Tibial nerve (tissue), 4 donors: ENCODE measurements around the gene ZSCAN31. TPM values are rescaled to one million over a fixed set of nuclear protein-coding genes. Genes with fewer than 3 reads are reported as not detected.
A peak's percentile ranks its signal among the peaks of the same experiment; 100 is the strongest.

ENCODE experiments used
- DNase-seq, 2 donors: peaks; one replicate each; pipeline ENCODE4 v3.0.0-alpha.2; 2019; ENCODE audit warnings: low spot score in 2 of 2
- H3K27ac ChIP-seq, 4 donors: fragments of 200-600 bp; sonication (generic) in 3 of 4; one replicate each; pipeline ENCODE4 v1.5.1; 2017 to 2019; ENCODE audit warnings: mild to moderate bottlenecking in 1 of 4
- H3K27me3 ChIP-seq, 2 donors: fragments of 200-600 bp; sonication (generic) in 1 of 2; one replicate each; pipeline versions ENCODE4 v1.5.1 to v1.6.0; 2017 to 2019
- H3K36me3 ChIP-seq, 3 donors: fragments of 200-600 bp; sonication (generic); one replicate each; pipeline ENCODE4 v1.5.1; 2018 to 2019
- H3K4me1 ChIP-seq, 4 donors: fragments of 200-600 bp; sonication (generic) in 3 of 4; one replicate each; pipeline ENCODE4 v1.5.1; 2017 to 2019
- H3K4me3 ChIP-seq, 4 donors: fragments of 200-600 bp; sonication (generic) in 3 of 4; one replicate each; pipeline ENCODE4 v1.5.1; 2017 to 2019; ENCODE audit warnings: mild to moderate bottlenecking in 1 of 4, moderate library complexity in 1 of 4
- H3K9me3 ChIP-seq, 4 donors: fragments of 200-600 bp; sonication (generic) in 3 of 4; one replicate each; pipeline ENCODE4 v1.5.1; 2017 to 2019
- EP300 ChIP-seq, 2 donors: sonication (generic); formaldehyde crosslinking; IDR thresholded peaks; one replicate each; pipeline ENCODE4 v1.6.1; 2017; ENCODE audit warnings: antibody characterized with exemption in 2 of 2, mild to moderate bottlenecking in 1 of 2
- POLR2A ChIP-seq, 2 donors: fragments of 450-650 bp; IDR thresholded peaks; one replicate each; pipeline ENCODE4 v1.6.1; 2017; ENCODE audit warnings: antibody characterized with exemption in 2 of 2, mild to moderate bottlenecking in 2 of 2, moderate library complexity in 2 of 2
- WGBS, 2 donors: methylation state at CpG; one replicate each; pipeline ENCODE4 v1.1.5; 2018; 5-methylcytosine and 5-hydroxymethylcytosine counted together
- total RNA-seq, 4 donors: library from RNA; depleted of rRNA; stranded (reverse); fragments of >200 nt; gene quantifications; one replicate each; pipeline ENCODE4 v1.1.0, GENCODE V29; 2016
- TF ChIP-seq, protein P1 (sequence below), 5 experiments: fragments of 200-600 bp in 3 of 5; fragments of 450-650 bp in 2 of 5; sonication (generic) in 3 of 5; IDR thresholded peaks; one replicate each; pipeline ENCODE4 v1.5.1; 2016 to 2019; ENCODE audit warnings: antibody characterized with exemption in 5 of 5, mild to moderate bottlenecking in 3 of 5, moderate library complexity in 2 of 5

Gene ZSCAN31
- total RNA-seq, 4 donors from 2014 or later: 6.3 to 12.8 (median 9.2) TPM

DNA sequence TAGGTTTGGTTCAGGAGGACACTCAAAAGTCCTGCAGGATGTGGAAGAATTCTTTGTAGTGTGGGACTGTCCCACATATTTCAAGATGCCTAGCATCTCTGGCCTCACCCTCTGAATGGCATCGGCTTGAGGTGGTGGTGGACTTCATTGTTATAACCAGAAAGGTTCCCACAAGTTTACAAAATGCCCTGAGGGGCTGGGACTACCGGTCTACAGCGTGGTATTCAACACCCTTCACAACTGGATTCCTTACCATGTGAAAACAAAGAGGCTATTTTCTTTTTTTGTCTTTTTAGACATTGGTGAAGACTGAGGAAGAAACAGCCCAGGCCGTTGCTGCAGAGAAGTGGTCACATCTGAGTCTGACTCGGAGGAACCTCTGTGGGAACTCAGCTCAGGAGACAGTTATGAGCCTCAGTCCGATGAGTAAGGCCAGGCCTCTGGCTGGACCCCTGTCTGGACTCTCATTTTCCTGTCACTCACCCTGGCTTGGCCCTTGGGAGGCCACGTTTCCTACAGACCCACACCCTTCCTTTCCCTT lies 39.4 kb downstream of the ZSCAN31 start:
- Histone ChIP-seq H3K36me3 (peaks cover 0 to 61% (median 0%) of the 10 kb centered on the region in 3 donors), H3K4me3 (no peak overlapping the region), H3K27ac (no peak overlapping the region), H3K27me3 (no peaks in the 10 kb centered on the region), H3K4me1 (no peaks in the 10 kb centered on the region), H3K9me3 (no peaks in the 10 kb centered on the region)
- 58 to 62% methylated on average over 7 of the region's 7 CpGs for whole genome bisulfite sequencing, 2 donors
- no peak for DNase-seq
- TF ChIP-seq, protein P1, sequence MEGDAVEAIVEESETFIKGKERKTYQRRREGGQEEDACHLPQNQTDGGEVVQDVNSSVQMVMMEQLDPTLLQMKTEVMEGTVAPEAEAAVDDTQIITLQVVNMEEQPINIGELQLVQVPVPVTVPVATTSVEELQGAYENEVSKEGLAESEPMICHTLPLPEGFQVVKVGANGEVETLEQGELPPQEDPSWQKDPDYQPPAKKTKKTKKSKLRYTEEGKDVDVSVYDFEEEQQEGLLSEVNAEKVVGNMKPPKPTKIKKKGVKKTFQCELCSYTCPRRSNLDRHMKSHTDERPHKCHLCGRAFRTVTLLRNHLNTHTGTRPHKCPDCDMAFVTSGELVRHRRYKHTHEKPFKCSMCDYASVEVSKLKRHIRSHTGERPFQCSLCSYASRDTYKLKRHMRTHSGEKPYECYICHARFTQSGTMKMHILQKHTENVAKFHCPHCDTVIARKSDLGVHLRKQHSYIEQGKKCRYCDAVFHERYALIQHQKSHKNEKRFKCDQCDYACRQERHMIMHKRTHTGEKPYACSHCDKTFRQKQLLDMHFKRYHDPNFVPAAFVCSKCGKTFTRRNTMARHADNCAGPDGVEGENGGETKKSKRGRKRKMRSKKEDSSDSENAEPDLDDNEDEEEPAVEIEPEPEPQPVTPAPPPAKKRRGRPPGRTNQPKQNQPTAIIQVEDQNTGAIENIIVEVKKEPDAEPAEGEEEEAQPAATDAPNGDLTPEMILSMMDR (IDR thresholded peaks at IDR 0.05): no peak
- TF ChIP-seq EP300 (IDR thresholded peaks at IDR 0.05) (no peak), POLR2A (IDR thresholded peaks at IDR 0.05) (no peak)

DNA sequence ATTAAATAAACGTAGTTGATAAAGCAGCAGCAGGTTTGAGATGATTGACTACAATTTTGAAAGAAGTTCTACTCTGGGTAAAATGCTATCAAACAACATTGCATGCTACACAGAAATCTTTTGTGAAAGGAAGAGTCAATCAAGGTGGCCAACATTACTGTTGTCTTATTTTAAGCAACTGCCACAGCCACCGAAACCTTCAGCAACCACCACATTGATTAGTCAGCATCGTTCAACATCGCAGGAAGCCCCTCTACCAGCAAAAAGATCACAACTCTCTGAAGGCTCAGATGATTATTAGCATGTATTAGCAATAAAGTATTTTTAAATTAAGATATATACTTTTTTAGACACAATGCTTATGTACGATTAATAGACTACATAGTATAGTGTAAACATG lies 40.6 kb downstream of the ZSCAN31 start:
- H3K27me3 ChIP-seq: no peaks in the 10 kb centered on the region
- 95 to 96% methylated on average over 5 of the region's 5 CpGs for WGBS, 2 donors
- H3K4me1 ChIP-seq: no peaks in the 10 kb centered on the region
- TF ChIP-seq POLR2A (IDR thresholded peaks at IDR 0.05) (no peak), EP300 (IDR thresholded peaks at IDR 0.05) (no peak)
- TF ChIP-seq, protein P1 (IDR thresholded peaks at IDR 0.05): no peak
- no peak overlapping the region for H3K27ac ChIP-seq
- H3K4me3 ChIP-seq: no peak overlapping the region
- no peak for DNase-seq
- H3K9me3 ChIP-seq: no peaks in the 10 kb centered on the region
- H3K36me3 ChIP-seq: peaks cover 0 to 48% (median 0%) of the 10 kb centered on the region in 3 donors

DNA sequence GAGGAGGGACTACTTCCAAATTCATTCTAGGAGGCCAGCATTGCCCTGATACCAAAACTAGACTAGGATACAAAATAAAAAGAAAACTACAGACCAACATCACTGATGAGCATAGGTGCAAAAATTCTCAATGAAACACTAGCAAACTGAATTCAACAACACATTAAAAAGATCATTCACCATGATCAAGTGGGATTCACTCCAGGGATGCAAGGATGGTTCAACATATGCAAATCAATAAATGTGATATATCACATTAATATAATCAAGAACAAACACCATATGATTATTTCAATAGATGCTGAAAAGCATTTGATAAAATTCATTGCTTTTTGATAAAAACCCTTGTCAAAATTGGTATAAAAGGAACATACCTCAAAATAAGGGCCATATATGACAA lies 44.4 kb downstream of the ZSCAN31 start:
- Histone ChIP-seq H3K36me3 (peaks cover 0 to 45% (median 4%) of the 10 kb centered on the region in 3 donors), H3K27ac (no peak overlapping the region), H3K4me1 (no peaks in the 10 kb centered on the region), H3K9me3 (no peaks in the 10 kb centered on the region), H3K27me3 (no peaks in the 10 kb centered on the region), H3K4me3 (no peak overlapping the region)
- DNase-seq: no peak
- TF ChIP-seq POLR2A (IDR thresholded peaks at IDR 0.05) (no peak), EP300 (IDR thresholded peaks at IDR 0.05) (no peak)
- TF ChIP-seq, protein P1 (IDR thresholded peaks at IDR 0.05): no peak

DNA sequence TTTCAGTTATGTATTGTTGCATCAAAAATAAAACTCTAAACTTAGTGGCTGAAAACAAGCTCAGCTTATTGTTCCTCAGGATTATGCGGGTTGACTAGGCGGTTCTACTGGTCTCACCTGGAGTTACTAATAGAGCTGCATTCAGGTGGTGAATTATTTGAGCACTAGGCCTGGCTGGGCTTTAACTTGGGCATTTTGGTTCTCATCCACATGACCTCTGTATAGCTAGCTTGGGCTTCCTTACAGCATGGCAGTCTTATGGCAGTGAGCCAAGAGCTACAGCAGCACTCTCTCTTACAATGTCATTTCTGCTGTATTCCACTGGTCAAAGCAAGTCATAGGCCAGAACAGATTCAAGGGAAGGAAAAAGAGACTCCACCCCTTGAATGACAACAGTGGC lies 53.0 kb downstream of the ZSCAN31 start:
- Histone ChIP-seq H3K9me3 (peaks cover 0 to 7% (median 0%) of the 10 kb centered on the region in 4 donors), H3K36me3 (peaks cover 0 to 51% (median 4%) of the 10 kb centered on the region in 3 donors), H3K27ac (no peak overlapping the region), H3K27me3 (no peaks in the 10 kb centered on the region), H3K4me3 (no peak overlapping the region), H3K4me1 (peaks cover 0 to 17% (median 5%) of the 10 kb centered on the region in 4 donors)
- no peak for DNase-seq
- 98 to 100% methylated on average over 2 of the region's 2 CpGs for WGBS, 2 donors
- TF ChIP-seq POLR2A (IDR thresholded peaks at IDR 0.05): no peak
- TF ChIP-seq, protein P1 (IDR thresholded peaks at IDR 0.05): no peak
- TF ChIP-seq EP300 (IDR thresholded peaks at IDR 0.05): no peak

DNA sequence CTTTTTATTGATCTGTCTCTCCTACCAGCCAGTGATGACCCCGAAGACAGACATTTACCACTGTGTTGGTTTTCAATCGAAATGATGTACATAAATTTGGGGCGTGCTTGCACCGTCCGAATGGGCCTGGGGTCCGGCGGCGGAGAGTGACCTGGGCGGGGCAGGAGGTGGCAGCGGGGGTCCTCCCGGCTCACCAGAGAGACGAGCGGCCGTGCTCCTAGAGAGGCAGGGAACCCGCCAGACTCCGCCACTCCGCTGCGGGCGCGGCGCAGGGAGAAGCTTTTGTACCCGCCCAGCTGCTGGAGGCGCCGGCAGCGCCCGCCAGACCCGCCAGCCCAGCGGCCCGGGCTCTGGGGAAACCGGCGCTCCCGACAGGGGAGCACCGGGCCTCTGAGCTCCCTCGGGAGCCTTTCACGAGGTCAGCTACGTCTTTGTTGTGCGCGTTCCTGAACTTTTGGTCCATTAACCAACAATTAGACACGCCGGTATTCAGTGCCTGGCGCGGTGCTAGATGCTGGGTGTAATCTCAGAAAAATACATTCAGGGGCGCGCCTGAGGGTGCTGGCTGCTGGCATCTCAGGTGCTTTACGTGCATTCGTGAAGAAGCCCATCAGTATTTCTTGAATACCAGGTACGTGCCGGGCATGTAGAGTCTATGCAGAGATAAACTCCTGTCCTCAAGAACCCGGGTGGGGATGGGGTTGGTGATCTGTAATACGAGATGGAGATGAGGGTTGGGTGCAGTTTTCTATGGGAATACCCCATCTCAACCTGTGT lies 54.5 kb downstream of the ZSCAN31 start, which contains the start of gene PGBD1:
PGBD1 (plus strand) TSS at position 285 of the 777 bp plus-strand sequence. CDS start 2,242 bp downstream, outside the sequence.
- peaks cover 0 to 17% (median 5%) of the 10 kb centered on the region in 4 donors for H3K4me1 ChIP-seq
- TF ChIP-seq, protein P1 (IDR thresholded peaks at IDR 0.05): no peak
- TF ChIP-seq POLR2A (IDR thresholded peaks at IDR 0.05) (no peak), EP300 (IDR thresholded peaks at IDR 0.05) (no peak)
- 0 to 1% methylated on average over 26 to 50 of the region's 50 CpGs for WGBS, 2 donors
- H3K27ac ChIP-seq: peak within 1 kb of the TSS in 3 of 4 donors; percentile 15 to 45 (median 21)
- H3K4me3 ChIP-seq: peak within 1 kb of the TSS; percentile 39 to 74 (median 64)
- H3K27me3 ChIP-seq: no peaks in the 10 kb centered on the region
- DNase-seq: peak in 1 of 2 donors; percentile 16
- peaks cover 0 to 50% (median 0%) of the 10 kb centered on the region in 3 donors for H3K36me3 ChIP-seq
- peaks cover 0 to 19% (median 0%) of the 10 kb centered on the region in 4 donors for H3K9me3 ChIP-seq
